Renal pelvis (tissue), 12 donors: ENCODE data around the gene HOXD12. TPM values are rescaled to one million over a fixed set of nuclear protein-coding genes. Genes with fewer than 3 reads are reported as not detected.

Source experiments
- DNase-seq: peaks from one replicate; pipeline ENCODE4 v3.0.0-alpha.2; 2013
- long read RNA-seq, 16 experiments: transcript quantifications; one replicate each; lab custom pipeline, GENCODE V29; 2026
- polyA plus RNA-seq, 3 donors: library from polyadenylated mRNA; unstranded; fragments of 120-200 nt; gene quantifications; one replicate each; pipeline ENCODE4 v1.2.1, GENCODE V29; 2013; ENCODE audit not compliant: insufficient read length in 3 of 3

The HOXD12 gene, protein sequence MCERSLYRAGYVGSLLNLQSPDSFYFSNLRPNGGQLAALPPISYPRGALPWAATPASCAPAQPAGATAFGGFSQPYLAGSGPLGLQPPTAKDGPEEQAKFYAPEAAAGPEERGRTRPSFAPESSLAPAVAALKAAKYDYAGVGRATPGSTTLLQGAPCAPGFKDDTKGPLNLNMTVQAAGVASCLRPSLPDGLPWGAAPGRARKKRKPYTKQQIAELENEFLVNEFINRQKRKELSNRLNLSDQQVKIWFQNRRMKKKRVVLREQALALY
- 1 to 10 TPM in 1 of 3 donors, under 1 TPM in 2; 0.34 to 1.1 (median 0.52) TPM for polyA plus RNA-seq
- long read RNA-seq, donor 1: 0 reads
- long read RNA-seq, donor 2, partial matches to known transcripts: 0 of 1 reads
- long read RNA-seq, donor 2, other reads (novel, unspliced or antisense): 0 of 1 reads
- long read RNA-seq, donor 3, partial matches to known transcripts: 0 of 1 reads
- long read RNA-seq, donor 3, other reads (novel, unspliced or antisense): 0 of 1 reads
- long read RNA-seq, donor 4, partial matches to known transcripts: 0 of 1 reads
- long read RNA-seq, donor 4, other reads (novel, unspliced or antisense): 0 of 1 reads
- long read RNA-seq, donor 5: 0 reads
- long read RNA-seq, donor 6: 0 reads
- long read RNA-seq, donor 7, partial matches to known transcripts: 0 of 1 reads
- long read RNA-seq, donor 7, other reads (novel, unspliced or antisense): 0 of 1 reads
- long read RNA-seq, donor 8, partial matches to known transcripts: 0 of 1 reads
- long read RNA-seq, donor 8, other reads (novel, unspliced or antisense): 0 of 1 reads
- long read RNA-seq, donor 9: 0 reads
- long read RNA-seq, donor 10: 0 reads
- long read RNA-seq, donor 11: 0 reads
- long read RNA-seq, donor 12: 0 reads
- long read RNA-seq, donor 13: 0 reads
- long read RNA-seq, donor 14: 0 reads
- long read RNA-seq, donor 15: 0 reads
- long read RNA-seq, donor 16: 0 reads

GRCh38 chr2:176099728-176100546 lies at the start of gene HOXD12:
TSS of gene HOXD12 (plus strand) at chr2:176099795. CDS start at chr2:176099802, 7 bp downstream.
- DNase-seq: no peak

GRCh38 chr2:176056406-176056805 lies 43.2 kb upstream of the HOXD12 start:
- no peak for DNase-seq

DNA sequence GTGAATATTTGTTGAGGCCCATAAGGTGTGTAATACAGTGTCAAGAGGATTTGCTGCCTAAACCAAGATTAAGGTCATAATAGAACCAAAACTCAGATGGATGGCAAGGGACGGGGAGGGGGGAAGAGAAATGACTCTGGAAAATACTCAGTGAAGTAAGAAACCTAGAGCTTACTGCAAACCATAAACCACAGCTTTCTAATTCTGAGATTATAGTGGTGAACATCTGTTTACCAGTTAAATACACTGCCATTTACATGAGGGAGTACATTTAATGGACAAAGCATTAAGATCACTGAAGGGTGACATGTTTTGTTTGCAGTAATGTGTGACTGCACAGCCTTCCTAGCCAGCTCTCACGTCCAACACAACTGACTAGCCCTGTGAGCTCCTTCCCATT lies 35.6 kb upstream of the HOXD12 start:
- DNase-seq: no peak

DNA sequence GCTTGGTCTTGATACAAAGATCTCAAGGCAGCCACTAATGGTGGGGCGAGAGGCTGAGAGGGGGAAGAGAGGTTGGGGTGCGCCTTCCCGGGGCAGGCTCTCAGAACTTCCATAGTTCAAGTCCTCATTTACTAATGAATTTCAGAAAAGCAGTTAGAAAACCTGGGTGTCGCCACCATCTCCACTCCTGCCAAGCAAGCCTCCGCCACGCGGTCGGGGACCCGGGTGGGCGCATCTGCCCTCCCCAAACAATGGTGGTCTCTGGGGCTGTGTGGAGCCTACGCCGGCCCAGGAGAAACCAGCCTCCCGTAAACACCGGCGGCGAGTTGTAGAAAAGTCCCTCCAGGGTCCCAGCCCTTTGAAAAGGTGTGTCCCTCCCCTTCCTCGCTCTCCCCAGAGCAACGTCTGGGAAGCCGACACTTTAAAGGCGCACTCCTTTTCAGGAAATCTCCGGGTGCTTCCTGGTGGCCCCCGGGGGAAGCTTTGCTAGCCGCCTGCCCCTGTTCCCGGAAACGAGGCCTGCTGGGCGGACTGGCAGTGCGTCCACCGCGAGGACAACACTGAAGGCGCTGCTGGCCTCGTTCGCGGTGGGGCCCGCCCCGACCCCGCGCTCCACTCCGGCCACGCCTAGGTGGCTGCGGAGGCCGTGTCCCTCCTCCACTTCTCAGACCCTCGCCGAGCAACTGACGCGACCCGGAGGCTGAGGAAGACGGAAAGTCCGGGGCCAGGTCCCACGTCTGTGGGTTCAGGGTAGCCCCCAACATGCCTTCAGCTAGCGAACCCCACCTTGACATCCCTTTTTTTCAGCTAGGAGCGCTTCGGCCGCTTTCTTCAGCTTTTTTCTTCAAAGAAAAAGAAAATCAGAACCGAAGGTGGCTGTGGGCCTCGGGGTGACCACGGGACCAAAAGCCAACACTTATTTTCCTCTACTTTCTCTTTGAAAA lies 32.7 kb upstream of the HOXD12 start:
- DNase-seq: no peak

GRCh38 chr2:176067589-176068418 lies 31.8 kb upstream of the HOXD12 start:
- no peak for DNase-seq

DNA sequence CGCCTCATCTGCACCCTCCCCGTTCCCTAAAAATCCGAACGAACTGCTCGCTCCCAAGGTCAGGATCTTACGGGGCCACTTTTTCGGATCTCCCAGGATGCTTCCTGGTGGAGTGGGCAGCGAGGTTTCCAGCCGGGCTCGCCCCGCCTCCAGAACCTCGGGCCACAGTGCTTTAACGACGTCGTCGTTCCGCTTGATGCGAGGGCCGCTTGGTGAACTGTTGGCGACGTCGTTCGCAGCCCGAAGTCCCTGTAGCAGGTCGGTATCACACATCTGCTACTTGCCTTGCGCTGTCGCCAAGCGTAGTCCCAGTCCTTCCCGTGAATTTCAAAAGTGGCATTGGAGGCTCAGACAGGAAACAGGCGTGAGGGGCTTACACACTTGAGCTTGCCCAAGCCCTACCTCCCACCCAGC lies 31.2 kb upstream of the HOXD12 start:
- no peak for DNase-seq

DNA sequence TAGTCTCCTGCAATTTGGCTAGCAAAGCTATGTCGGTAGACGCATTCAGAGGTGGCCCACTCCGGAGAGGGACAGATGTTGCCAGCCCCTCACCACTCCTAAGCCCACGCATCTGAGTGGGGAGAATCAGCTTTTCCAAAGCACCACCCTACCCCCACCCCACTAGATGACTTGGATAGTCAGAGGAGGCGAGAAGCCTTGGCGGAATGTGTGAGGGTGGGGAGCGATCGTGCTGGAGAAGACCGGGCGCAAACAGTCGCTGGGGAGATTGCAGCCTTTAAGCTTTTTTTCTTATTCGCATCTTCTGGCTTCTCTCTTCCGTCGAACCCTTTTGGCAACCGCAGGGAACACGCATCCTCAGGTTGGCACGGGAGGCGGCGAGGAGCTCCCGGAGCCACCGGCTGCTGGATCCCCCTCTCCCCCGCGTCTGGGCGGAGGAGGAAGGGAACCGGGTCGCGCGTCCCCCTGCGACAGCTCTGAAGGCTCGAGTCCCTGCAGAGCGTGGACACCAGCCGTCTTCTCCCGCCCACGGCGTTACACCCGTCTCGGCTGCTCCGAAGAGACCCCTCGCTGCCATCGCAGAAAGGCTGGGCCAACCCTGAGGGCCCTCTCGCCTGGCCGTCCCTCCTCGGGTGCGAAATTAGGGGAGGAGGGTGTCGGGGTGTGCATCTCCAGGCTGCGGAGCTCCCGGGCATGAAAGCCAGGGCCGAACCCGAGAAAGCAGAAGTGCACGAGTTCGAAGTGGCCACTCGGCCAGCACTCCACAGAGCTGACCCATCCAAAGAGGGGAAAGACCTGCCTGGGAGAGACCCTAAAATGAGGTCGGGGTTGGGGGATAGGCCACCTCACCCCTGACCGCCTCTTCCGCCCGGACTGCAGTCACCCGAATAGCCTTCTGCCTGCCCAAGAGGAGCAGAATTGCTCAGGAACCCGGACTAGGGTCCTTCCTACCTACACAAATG lies 28.0 kb upstream of the HOXD12 start:
- DNase-seq: no peak

- no peak for DNase-seq
Observed at GRCh38 chr2:176072292-176072669, 27.3 kb upstream of the HOXD12 start.

DNA sequence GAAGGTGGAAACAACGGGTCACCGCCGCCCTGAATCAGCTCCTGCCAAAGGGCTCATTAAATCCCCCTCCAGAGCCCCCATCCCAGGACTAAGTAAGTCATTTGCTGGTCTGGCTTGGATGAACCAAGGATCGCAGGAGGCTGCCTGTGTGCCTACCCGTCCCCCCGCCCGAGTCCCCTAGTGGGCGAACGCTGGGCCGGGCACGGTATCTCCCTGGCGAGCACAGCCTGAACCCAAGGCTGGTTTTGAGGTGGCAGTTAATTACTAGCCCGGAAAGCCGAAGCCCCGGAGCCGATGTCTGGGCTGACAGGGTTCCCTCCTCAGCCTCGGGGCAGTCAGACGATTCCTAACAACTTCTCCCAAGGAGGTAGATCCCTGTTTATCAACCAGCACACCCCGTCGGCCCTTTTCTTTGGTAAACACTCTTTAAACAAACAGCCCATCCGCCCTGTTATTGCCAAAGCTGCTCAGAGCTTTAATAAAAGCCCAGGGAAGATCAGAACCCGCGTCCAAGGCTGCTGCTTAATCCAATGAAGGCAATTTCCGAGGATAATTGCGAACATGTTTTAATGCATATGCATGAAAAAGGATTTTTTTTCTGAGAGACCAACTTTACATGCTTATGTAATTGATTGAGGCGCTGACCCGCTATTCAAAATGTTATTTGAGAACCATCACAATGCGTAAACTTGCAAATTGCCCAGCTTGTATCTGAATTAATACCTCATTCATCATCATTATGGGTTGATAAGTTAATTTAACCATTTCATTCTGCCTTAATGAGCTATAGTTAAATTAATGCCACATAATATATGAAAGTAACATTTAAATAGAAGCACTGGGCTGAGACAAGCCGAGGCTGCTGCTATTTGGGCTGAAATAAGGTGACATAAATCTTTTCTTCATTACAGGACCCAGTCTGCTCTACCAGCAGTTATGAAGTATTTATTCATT lies 26.4 kb upstream of the HOXD12 start:
- DNase-seq: no peak

- DNase-seq: no peak
Observed at GRCh38 chr2:176074919-176075425, 24.6 kb upstream of the HOXD12 start.

GRCh38 chr2:176075481-176075880 lies 24.1 kb upstream of the HOXD12 start:
- no peak for DNase-seq

DNA sequence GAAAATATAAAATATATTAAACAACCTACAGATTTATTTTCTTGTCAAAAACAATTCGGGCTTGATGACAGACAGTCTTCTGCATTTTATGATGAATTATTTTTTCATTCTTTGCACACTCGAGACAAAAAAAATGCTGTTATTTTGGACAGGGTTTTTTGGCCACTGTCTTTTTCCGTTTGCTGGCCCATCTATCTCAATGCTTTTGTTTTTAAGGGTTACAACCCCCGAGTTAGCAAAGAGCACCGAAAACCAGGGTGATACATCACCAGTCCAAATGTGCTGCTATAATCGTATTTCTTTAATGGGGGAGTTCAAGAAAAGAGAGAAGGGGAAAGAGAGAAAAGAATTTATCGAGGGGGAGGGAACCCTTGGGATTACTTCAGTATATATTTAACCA lies 23.5 kb upstream of the HOXD12 start:
- no peak for DNase-seq

DNA sequence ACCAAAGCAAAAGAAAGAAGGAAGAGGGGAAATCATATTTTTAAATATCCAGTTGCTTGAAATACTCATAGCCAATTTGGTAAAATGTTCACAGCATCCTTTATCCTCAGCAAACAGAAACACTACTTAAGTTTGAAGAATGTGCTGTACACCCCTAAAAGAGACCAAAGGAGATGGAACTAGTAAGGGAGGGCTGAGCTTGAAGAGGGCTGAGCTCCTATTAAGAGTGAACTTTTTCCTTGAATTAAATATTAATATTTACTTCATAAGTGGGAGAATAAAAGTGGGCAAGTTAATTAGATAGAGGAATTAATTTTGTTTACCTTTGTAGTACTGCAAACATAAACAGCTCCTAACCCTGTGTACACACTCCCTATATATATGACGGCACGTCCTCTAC lies 22.8 kb upstream of the HOXD12 start:
- no peak for DNase-seq

- no peak for DNase-seq
Observed at GRCh38 chr2:176078541-176079284, 20.9 kb upstream of the HOXD12 start.

- DNase-seq: no peak
Observed at GRCh38 chr2:176079285-176079830, 20.2 kb upstream of the HOXD12 start.
